ENCODE data around the gene SLC25A24.
"Not testable (repeated sequence)": the region's sequence is repeated elsewhere in the genome, so short reads cannot be mapped to it uniquely, and the experiment has no call there.

SLC25A24 gene

DNA sequence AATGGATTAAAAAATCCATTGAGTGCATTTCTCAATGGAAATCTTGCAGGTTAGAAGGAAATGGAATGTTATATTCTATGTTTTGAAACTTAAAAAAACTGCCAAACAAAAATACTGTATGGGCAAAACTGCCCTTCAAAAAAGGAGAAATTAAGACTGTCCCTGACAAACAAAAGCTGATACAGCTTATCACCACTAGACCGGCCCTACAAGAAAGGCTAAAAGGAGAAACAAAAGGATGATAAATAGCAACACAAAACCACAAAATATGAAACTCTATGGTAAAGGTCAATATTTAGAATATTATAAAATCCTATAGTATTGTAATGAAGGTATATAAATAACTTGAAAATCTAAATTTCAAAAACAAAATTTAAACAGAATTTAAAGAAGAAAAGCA, 60.0 kb downstream of the SLC25A24 start:
- DNase-seq (ENCODE audit: low read depth in 3 of 3, low spot score in 1 of 3) = no peak

DNA sequence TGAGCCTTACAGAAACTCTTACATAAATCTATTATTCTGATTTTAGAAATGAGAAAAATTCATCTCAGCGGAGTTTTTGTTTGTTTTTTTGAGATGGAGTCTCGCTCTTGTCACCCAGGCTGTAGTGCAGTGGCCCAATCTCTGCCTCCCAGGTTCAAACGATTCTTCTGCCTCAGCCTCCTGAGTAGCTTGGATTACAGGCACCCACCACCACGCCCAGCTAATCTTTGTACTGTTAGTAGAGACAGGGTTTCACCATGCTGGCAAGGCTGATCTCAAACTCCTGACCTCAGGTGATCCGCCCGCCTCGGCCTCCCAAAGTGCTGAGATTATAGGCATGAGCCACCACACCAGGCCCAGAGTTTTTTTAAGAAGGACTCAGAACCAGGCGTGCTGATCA, 60.6 kb downstream of the SLC25A24 start:
- DNase-seq (ENCODE audit: low read depth in 3 of 3, low spot score in 1 of 3) = not testable (repeated sequence)

DNA sequence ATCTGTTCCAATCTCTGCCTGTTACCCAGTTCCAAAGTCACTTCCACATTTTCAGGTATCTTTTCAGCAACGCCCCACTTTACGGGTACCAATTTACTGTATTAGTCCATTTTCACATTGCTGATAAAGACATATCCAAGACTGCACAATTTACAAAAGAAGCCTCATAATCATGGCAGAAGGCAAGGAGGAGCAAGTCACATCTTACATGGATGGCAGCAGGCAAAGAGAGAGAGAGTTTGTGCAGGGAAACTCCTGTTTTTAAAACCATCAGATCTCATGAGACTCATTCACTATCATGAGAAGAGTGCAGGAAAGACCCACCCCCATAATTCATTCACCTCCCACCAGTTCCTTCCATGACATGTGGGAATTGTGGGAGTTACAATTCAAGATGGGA, 67.0 kb downstream of the SLC25A24 start:
- DNase-seq (ENCODE audit: low read depth in 3 of 3, low spot score in 1 of 3) = not testable (repeated sequence)

DNA sequence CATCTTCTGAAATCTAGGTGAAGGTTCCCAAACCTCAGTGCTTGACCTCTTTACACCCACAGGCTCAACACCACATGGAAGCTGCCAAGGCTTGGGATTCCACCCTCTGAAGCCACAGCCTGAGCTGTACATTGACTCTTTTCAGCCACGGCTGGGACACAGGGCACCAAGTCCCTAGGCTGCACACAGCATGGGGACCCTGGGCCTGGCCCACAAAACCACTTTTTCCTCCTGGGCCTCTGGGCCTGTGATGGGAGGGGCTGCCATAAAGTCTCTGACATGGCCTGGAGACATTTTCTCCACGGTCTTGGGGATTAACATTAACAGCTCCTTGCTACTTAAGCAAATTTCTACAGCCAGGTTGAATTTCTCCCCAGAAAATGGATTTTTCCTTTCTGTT, 67.8 kb downstream of the SLC25A24 start:
- not testable (repeated sequence) for DNase-seq (ENCODE audit: low read depth in 3 of 3, low spot score in 1 of 3)

DNA sequence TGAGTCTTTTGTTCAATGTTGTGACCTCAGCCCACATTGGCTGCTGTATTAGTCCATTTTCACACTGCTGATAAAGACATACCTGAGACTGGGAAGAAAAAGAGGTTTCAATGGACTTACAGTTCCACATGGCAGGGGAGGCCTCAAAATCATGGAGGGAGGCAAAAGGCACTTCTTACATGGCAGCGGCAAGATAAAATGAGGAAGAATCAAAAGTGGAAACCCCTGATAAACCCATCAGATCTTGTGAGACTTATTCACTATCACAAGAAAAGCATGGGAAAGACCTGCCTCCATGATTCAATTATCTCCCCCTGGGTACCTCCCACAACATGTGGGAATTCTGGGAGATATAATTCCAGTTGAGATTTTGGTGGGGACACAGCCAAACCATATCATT, 68.9 kb downstream of the SLC25A24 start:
- not testable (repeated sequence) for DNase-seq (ENCODE audit: low read depth in 3 of 3, low spot score in 1 of 3)

DNA sequence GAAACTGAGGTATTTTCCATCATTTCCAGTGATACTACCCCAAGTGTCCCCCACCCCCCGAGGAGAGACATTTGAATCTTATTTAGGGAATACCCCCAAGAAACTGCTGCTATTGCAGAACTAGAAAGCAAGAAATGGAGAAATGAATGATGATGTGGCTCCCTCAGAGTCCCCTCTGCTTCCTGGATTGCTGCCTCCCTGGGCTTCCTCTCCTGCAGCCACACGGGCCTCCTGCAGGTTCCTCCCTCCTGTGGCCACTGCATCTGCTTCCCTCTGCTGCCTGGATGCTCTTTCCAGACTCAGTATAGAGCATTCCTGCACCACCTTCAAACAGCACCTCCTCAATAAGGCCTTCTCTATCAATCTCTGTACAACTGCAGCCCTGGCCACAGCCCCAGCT, 69.3 kb downstream of the SLC25A24 start:
- DNase-seq (ENCODE audit: low read depth in 3 of 3, low spot score in 1 of 3) = no peak

DNA sequence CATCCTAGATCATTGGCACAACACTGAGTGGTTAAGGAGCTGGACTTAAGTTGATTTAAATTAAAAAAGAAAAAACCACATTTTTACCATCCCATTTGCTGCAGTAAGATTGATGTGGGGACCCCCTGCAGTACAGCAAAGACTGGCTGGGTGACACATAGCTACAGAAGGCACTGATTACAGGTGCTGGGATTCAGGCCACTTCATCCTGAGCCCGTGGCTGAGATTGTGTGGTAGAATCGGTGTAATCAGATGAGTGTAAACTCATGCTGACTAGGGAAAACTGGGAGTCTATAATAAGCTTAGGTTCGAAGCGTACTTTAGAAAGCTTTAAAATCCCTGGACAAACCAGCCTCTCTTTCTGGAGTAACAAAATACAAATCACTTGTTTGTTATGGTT, 70.1 kb downstream of the SLC25A24 start:
- no peak for DNase-seq (ENCODE audit: low read depth in 3 of 3, low spot score in 1 of 3)

DNA sequence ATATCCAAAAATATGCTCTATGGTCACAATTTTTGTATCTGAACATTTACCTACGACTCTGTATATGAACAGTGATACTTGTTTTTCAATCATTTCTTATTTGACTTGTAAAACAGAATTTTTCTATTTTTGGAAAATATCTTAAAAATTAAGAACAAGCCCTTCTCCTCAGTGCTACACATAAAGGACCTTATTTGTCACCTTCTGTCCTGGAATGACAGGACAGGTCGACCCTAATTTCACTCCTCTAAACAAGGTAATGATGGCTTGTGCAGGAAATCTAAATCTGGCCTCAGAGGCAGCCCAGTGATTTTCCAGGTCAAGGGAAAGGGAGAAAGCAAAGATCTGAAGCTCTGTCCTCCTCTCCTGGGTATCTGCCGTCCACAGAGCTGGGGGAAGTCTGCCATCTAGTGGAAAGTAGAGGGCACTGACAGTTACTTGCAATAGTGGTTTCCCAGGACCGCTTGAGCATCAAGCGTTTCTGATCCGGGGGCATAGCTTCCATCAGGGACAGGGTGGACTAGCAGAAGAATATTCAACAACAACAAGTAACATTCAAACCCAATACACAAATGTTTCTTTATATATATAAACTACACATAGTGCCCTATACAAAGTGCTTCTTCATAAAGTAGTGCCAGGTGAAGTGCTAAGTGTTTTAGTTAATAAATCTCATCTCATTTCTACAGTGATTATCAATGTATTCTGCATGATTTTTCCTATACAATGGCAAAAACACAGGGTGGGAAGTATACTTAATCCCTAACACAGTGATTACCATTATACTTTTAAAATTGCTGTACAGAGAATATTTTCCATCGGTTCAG, 74.6 kb downstream of the SLC25A24 start:
- DNase-seq (ENCODE audit: low read depth in 3 of 3, low spot score in 1 of 3) = peak; percentile 22 to 40 (median 37)

DNA sequence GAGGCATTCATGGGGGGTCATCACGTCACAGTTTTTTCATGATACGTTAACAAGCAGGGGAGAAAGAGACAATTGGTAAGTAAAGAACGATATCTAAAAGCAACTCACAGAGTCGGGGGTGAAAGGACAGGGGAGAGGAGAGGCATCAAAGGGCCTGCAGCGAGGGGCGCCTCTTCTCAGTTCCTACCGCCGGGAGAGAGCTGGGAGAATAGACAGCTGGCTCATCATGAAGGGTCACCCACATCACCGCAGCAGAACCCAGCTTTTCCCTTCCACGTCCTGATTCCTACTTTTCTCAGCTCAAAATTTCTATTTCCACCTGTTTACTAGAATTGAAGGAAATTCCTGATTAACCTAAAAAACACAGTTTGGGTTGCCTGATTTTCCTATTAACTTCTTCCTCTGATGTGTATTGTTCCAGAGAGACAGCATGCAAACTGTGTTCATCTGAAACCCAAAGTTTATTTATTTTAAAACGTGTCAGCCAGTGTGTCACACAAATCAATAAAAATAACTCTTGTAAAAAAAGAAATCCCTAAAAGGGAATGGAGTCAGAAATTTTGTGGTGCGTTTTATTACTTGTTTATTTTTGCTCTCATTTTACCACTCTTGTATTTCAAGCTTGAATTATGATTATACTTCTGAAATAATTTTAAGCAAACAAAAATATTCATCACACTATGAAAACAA, 75.4 kb downstream of the SLC25A24 start:
- DNase-seq (ENCODE audit: low read depth in 3 of 3, low spot score in 1 of 3) = no peak

DNA sequence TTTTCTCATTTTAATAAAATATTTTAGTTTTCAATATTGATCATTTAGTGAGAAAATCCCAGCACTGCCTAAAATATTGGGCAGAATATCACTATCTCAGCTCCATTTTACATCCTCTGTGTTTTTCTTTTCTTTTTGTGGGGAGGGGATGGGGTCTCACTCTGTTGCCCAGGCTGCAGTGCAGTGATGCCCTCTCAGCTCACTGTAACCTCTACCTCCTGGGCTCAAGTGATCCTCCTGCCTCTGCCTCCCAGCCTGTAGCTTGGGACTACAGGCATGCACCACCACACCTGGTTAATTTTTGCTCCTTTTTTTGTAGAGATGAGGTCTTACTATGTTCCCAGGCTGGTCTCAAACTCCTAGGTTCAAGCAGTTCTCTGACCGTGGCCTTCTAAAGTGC, 76.1 kb downstream of the SLC25A24 start:
- DNase-seq (ENCODE audit: low read depth in 3 of 3, low spot score in 1 of 3) = no peak

DNA sequence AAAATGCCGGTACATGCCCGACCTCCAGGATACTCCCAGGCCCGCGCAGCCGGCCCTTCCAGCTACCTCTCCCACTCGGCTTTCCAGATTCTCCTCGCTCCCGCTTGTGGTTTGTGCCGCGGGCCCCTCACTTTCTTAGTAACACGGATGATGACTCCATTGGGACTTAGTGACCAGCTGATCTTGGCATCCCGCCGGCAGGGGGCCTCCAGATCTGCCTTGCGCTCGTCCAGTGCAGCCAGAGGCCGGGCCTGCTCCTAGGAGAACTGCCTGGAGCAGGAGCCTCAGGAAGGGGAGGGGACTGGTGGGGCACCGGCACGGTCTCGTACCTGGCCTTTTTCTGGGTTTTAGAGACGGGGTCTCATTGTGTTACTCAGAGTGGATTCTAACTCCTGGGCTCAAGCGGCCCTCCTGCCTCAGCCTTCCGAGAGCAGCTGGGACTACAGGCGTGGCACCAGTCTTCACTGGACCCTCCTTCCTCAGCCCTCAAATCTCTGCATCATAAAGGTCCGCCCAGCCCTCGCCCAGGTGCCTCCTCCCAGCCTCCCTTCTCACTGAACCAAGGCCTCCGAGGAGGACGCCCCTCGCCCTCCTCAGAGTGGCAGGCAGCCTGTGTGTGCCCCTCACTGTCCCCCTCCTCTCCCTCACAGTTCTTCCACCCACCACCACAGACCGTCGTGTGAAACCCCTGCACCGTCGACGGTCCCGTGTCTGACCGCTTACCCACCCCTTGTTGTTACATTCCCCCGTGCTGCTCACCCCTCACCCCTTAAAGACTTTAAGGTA, 78.6 kb downstream of the SLC25A24 start:
- no peak for DNase-seq (ENCODE audit: low read depth in 3 of 3, low spot score in 1 of 3)

DNA sequence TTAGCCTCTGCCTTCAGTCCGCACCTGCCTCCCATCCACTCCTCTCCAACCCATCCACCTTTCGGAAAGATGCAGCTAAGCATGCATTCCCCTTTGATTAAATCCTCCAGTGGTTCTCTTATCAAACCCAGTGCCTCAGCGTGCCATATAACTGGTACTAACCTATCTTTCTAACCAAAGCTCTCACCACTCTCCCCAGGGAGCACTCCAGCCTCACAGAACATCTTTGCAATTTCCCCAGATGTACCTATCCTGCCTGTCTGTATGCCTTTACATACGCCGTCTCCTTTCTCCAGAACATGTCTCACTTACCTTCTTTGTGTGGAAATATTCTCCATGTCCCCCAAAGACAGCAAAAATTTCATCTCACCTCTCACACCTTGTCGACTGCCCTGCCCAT, 80.0 kb downstream of the SLC25A24 start:
- DNase-seq (ENCODE audit: low read depth in 3 of 3, low spot score in 1 of 3) = no peak

DNA sequence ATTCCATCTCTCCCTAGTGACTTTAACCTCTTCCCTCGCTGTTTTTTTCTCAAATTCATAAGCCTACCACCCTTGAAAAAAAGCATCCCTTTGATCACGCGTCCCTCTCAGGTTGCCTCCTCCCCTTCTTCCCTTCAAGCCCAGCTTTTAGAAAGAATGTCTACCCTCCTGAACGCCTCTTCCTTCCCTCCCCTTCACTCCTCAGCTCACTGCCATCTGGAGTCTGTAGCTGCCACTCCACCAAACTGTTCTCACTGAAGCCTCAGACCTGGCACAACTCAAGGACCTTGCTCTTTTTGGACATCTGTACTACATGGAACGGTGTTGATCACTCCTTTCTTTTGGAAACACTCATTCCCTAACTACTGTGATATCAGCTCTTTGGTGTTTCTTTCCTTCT, 80.6 kb downstream of the SLC25A24 start:
- DNase-seq (ENCODE audit: low read depth in 3 of 3, low spot score in 1 of 3) = no peak

DNA sequence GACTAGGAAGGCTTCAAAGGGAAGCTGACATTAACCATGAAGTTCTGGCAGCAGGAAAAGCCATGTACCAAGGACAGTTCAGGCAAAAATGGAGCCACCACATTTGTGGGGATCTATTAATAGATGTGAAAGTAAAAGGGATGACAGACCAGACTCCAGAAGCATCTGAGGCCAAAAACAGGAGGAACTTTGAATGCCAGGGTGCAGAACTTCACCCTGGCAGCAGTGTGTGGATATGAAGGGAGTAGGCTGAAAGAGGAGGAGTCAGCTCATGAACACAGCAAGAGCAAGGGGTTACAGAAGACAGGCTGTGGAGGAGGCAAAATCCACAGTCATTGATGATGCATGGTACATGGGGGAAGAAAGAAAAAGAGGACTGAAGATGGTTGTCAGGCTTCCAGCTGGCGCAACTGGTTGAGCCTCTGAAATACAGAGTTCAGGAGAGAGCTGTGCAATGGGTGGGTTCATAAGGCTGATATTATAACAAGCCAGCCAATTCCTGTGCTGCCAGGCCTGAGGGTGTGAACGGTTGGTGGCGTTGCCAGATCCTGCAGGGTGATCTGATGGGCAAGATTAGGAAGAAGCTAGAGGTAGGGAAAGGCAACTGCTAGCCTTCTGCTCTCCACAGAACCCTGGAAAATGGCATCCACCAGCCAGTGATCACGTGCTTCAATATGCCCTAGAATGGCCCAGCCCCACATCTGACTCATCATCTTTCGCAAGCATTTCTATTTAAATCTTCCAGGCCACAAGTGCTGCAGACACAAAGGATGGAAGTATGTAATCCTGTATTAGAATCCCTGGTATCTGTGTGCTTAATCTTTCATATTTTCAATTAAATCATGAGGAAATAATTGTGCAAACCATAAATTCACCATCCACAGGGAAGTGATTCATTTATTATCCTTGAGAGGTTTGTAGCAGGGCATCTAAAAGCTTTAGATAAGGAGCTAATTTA, 81.9 kb downstream of the SLC25A24 start:
- DNase-seq (ENCODE audit: low read depth in 3 of 3, low spot score in 1 of 3) = no peak

DNA sequence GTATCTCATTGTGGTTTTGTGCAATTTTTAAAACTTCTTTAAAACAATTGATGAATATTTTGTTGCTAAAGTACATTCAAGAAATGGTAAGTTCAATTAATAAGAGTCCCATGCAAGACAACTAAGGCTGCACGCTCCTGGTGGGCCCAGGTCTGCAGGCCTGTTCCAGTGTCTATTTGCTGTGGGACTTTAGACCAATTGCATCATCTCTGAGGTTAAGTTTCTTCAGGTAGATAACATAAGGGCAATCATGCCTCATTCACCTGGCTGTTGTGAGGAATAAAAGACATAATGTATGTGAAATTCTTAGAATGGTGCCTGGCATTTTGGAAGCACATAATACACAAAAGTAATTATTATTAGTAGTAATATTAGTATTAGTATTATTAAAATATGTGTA, 82.9 kb downstream of the SLC25A24 start:
- no peak for DNase-seq (ENCODE audit: low read depth in 3 of 3, low spot score in 1 of 3)

DNA sequence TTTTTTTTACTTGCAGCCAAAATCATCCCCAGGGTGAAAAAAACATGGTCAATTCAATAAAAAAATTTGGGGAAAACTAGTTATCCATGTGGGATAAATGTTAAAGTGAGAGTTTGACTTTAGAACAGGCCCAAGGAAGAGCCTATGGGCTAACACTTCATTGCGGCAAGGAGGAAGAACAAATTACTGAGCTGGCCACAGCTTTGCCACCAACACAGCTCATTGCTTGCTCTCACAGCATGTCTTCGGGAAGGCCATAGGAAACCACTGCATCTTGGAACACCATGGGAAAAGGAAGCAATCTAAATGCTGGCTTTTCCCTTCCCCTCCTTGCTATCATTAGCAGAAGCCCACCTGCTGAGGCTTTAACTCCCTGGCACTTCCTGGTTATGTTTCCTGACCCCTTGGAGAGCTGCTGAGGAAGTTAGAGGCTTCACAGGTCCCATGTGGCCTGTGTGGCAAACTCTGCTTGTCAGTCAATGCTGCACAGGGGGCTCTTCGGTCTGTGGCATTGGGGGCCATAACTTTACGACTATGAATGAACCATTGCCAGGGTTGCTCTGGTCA, 86.0 kb downstream of the SLC25A24 start:
- no peak for DNase-seq (ENCODE audit: low read depth in 3 of 3, low spot score in 1 of 3)

DNA sequence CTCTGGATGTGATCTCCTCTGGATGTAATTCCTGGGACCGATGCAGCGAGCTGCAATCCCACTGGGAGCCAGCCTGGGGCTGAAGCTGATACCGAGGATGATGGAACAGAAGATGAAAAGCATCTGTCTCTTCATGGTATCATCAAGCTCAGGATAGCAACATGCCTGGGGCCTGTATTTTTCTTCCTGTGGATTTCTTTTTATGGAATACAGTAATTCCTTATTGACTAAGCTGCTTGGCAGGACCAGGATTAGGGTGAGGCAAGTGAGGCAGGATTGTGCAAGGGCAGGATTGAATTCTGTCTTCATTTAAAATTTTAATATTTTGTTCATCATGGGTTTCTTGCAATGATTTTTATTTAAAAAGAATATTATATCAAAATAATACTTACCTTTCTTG, 86.6 kb downstream of the SLC25A24 start:
- no peak for DNase-seq (ENCODE audit: low read depth in 3 of 3, low spot score in 1 of 3)

DNA sequence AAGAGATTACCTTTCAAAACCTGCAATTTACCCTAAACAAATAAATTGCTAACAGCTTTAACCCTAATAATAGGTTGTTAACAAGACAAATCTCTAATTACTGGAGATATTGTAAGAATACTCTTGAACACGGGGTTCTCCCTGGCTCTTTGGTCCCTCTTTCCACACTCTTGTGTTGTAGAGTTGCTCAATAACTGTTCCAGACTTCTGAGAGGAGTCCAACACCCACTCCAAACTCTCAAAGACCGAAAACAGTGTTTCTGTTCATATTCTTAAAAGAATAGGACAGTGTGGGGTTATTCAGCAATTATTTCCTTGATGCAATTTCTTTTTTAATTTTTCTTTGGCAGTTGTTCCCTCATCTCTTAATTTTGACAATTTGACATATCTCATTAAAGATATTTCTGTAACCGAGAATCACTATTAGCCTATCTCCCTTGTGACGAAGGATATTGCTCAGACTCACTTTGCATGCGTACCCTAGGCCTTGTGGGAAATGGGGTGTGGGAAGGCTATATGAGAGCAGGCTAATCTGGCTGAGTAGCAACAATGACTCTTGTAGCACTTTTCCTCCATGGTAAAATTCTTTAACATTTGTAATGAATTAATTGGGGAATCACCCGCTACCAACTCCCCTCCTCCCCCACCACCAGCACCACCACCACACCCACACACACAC, 90.7 kb downstream of the SLC25A24 start:
- no peak for DNase-seq (ENCODE audit: low read depth in 3 of 3, low spot score in 1 of 3)

DNA sequence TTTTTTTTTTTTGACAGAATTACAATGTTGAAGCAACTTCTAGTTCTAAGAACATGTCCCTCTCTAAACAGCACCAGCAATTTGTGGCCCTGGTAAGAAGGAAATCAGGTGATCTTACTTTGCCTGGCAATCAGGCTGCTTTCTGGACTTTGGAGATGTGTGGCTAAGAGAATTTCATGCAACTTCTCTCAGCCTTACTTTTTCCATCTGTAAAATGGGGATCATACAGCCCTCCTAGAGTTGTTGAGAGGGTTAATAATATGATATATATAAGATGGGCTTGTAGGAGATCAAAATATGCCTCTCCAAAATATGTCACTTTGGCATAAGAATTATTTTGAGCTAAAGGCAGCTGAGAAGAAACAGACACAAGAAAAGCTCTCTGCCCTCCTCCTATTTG, 92.0 kb downstream of the SLC25A24 start:
- no peak for DNase-seq (ENCODE audit: low read depth in 3 of 3, low spot score in 1 of 3)

DNA sequence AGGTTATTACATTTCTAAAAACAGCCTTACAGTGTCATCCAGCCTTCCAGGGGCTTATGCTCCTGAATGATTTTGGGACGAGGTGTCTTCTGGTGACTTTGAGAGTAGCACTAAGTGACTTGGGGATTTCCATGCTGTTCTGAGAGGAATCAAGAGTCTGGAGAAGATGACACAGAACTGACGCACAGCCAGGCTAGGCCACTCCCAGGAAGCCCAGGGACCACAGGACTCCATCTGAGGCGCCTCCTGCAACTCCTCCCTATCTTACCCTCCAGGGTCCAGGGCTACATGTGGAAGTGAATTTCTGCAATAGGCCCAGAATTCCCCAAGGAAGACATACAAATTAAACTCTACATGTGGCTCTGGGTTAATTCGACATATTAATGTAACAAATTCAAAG, 92.5 kb downstream of the SLC25A24 start:
- DNase-seq (ENCODE audit: low read depth in 3 of 3, low spot score in 1 of 3) = no peak

All from stimulated activated CD4-positive, alpha-beta T cell treated with anti-CD3 and anti-CD28 coated beads, TNF-alpha, amount 100 ng/mL, for 1 hour (primary cell).